NCI-H82 treated with DMSO at 0.1 percent for 48 hours (cell line): Measurements from ENCODE around the gene SCART1.
"Not testable (repeated sequence)": the region's sequence is repeated elsewhere in the genome, so short reads cannot be mapped to it uniquely, and the experiment has no call there.

Experiments used
- DNase-seq: peaks from one replicate; lab custom pipeline; 2025; ENCODE audit not compliant: unreplicated experiment; lab: John Stamatoyannopoulos, UW

SCART1 gene

DNA sequence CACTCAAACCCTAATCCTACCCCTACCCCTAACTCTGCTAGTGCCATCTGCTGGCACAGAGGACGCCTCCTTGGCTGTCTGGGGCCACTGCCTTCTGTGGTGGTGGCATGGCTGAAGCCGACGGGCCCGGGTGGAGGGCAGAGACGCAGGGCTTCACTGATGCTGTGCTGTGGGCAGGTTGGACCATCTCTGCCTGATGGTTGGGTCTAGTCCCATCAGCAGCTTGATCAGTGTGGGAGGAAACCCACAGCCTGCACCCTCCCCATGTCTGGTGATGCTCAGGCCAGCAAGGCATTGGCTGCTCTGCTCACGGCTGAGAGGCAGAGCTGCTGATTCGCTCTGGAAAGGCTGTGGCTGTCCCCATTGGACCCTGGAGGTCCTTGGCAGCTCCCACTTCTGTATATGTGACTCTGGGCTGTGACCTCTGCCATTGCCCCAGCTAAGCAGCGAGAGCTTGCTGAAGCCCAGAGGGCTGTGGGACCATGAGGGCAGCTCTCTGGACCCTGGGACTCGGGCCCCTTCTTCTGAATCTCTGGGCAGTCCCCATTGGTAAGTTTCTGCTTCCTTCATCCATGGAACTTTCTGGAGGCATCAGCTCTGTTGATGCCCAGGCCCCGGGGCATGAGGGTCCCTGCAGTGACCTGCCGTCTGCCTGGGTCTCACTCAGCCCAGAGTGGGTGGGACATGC is at the start of gene SCART1:
Gene SCART1 (plus strand): TSS at position 430 of the 688 bp plus-strand sequence. CDS start 53 bp downstream, at position 483.
- DNase-seq, result no peak

DNA sequence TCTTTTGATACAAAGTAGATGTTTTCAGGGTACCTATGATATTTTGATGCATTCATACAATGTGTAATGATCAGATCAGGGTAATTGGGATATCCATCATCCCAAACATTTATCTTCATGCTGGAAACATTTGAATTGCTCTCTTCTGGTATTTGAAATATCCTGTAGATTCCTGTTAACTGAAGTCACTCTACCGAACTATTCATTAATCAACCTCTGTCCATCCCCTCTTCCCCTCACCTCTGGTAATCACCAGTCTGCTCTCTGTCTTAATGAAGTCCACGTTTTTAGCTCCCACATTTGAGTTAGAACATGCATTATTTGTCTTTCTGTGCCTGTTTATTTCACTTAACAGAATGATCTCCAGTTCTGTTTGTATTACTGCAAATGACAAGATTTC is 48.5 kb upstream of the SCART1 start:
- no peak for DNase-seq

DNA sequence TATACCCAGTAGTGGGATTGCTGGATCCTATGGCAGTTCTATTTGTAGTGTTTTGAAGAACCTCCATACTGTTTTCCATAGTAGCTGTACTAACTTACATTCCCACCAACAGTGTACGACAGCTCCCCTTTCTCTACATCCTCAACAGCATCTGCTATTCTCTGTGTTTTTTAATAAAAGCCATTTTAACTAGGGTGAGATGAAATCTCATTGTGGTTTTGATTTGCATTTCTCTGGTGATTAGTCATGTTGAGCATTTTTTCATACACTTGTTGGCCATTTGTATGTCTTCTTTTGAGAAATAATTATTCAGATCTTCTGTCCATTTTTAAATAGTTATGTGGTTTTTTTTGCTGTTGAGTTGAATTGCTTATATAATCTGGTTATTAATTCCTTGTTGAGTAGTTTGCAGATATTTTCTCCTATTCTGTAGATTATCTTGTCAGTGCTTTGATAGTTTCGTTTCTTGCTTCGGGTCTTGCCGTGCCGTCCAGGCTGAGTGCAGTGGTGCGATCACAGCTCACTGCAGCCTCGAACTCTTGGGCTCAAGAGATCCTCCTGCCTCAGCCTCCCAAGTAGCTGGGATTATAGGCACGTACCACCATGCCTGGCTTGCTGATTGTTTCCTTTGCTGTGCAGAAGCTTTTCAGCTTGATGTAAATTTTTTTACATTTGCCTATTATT is 47.8 kb upstream of the SCART1 start:
- no peak for DNase-seq

DNA sequence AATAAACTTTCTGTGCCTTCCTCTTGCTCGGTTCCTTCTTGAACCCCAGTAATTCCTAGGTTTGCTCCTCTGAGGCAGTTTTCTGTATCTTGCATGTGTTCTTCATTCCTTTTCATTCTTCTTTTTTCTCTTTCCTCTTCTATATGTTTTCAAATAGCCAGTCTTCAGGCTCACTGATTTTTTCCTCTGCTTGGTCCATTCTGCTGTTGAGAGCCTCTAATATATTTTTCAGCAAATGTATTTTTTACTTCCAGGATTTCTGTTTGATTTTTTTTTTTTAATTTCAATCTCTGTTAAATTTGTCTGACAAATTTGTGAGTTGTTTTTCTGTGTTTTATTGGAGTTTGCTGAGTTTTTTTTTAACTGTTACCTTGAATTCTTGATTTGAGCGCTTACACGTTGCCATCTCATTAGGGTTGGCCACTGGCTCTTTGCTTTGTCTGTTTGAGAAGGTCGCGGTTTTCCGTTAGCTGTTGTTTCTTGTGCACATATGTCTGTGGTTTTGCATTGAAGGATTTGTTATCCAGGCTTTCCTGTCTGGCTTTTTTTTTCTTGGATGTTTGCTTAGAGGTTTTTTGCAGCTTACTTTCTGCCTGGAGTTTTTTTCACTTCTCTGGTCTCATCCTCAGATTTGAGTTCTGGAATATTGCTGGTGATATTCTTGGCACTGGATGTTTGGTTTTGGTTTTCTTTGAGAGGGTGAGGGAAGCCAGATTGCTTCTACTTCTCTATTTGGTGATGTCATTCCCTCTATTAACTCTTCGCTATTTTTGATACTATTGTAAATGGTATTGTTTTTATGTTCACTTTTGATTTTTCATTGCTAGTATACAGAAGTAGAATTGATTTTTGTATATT is 42.0 kb upstream of the SCART1 start:
- DNase-seq, result no peak

DNA sequence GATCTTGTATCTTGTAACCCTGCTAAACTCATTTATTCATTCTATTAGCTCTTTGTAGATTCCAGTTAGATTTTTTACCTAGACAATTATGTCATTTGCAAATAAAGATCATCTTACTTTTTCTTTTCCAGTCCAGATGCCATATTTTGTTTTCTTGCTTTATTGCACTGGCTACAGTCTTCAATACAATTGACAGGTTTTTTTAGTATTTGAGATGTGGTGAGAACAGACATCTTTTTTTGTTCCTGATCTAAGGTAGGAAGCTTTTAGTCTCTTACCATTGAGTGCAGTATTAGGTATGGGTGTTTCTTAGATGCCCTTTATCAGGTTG is 41.4 kb upstream of the SCART1 start:
- DNase-seq, result no peak

GRCh38 chr10:133414401-133414800 is 39.3 kb upstream of the SCART1 start:
- not testable (repeated sequence) for DNase-seq

- DNase-seq, result no peak
These were observed 38.0 kb upstream of the SCART1 start for GRCh38 chr10:133415752-133416151.

DNA sequence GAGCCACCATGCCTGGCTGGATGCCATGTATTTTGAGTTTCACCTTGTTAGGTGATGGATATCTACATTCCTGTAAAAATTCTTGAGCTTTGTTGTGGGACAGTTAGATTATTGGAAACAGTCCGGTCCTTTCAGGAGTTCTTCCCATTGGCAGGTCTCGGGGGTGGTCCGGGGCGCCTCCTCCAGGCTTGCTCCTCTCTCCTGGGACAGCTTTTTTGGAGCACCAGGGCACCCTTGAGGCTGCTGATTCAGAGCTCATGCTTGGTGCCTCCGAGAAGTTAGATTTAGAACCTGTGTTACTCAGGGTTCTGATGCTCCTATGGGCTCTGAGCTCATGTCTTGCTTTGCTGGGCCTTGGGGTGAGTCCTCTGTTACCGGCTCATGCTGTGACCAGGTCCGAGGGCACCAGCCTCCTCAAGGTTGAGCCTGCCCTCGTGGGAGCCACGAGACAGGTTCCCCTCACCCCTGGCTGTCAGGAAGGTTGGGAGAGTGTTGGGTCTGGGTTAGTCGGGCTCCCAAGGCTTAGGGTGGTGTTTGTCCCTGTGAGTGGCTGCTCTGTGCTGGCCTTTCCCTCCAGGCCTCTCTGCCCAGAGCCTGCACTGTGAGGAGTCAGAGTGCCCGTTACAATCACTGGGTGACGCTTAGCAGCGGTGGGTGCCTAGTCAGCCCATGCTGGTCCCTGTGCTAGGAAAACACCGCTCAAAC is 35.3 kb upstream of the SCART1 start:
- no peak for DNase-seq

DNA sequence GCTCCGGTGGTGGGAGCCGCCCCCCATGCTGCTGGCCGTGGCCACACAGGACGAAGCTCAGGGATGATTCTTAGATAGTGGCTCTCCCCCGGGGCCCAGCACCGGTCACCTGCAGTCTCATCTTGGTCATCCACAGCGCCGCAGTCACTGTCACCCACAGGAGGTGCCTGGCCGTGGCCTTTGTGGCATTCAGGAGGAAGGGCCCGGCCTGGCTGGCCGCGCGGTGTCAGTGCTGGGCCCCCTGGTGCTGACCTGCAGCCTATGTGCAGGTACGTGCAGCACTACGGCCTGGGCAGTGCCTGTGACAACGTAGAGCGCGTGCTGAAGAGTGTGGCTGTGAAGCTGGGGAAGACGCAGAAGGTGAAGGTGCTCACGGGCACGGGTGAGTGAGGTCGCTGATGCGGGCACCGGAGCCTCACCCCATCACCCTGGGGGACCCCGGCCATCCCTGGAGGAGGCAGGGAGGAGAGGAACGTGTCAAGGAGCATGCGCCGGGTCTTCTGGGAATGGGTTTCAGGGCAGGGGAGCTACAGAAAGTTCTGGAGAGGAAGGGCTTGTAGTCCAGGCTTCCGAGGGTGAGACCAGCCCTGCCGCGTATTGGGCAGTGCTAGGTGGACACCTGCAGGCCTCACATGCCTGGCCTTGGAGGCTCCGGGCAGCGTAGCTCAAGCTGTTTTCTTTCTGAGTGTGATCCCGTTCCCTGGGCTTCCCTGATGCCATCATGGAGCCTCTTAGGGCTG is 34.4 kb upstream of the SCART1 start:
- no peak for DNase-seq

DNA sequence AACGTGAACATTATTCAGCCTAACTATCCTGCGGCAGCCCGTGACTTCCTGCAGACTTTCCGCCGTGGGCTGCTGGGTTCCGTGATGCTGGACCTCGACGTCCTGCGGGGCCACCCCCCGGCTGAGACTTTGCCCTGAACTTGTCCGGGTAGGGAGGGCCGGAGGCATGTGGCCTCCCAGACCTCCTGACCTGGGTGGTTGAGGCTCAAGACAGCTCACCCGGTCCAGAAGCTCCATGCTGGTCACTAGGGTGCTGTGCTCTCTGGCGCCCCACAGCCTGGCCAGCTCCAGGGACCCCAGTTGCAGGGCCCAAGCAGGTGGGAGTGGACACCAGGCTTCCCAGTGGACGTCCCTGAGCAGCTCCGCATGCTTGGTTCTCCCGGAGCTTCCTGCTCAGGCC is 33.7 kb upstream of the SCART1 start:
- DNase-seq, result no peak

GRCh38 chr10:133420579-133420978 is 33.2 kb upstream of the SCART1 start:
- DNase-seq, result no peak

DNA sequence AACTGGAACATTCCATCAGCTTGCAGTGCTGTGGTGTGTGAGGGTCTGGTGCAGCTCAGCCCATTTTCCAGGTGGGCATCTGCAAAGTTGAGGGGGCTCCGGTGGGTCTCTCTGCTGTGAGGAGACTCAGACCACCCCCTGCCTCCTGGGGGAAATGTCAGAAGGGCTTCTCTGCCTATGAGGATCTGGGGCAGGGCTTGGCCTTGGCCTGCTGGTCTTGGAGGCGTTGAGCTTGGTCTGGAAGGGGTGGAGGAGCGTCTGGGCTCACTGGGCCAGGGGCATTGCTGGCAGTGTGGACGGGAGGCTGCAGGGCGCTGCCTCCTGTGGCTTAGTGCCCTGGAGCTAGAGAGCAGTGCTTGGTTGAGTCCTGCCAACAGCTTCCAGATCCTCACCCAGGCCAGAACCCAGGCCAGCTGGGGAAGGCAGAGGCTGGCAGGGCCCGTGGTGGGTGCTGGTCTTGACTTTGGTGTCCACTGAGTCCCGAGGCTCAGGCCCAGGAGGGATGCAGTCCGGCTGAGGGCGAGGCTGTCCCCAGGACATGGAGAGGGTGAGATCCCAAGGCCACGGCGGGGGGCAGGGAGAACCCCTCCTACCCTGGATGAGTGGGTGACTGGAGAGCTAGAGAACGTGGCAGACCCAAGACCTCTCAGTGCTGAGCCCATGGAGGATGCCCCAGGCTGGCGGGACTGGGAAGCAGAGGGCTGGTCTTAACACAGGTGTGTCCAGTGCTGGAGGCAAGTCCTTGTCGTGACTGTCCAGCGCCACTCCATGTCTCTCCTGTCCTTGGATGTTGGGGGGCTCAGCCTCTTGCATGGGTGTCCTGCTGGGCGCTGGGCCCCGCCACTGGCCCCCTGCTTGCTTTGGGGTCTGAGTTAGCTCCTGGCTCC is 32.2 kb upstream of the SCART1 start:
- DNase-seq, result no peak

GRCh38 chr10:133422223-133422806 is 31.4 kb upstream of the SCART1 start:
- DNase-seq, result no peak

GRCh38 chr10:133422807-133423771 is 30.7 kb upstream of the SCART1 start:
- no peak for DNase-seq

- DNase-seq, result not testable (repeated sequence)
These were observed 29.6 kb upstream of the SCART1 start for GRCh38 chr10:133424102-133424501.

DNA sequence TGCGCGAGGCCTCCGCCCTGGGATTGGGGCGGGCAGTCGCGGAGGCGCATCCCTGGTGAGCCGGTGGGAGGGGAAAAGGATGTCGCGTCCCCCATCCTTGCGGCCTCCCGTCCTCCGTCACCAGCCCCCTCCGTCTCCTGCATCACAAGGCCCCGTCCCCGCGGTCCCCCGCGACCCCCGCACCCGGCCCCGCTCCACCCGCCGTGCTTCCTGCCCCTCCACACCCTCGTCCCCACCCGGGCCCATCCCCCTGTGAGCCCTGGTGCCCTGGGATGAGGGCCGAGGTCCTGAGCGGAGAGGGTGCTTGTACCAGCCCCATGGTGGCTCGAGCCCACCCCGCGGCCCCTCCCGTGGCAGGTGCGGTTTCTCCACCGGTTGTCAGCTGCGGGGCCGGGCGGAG is 29.1 kb upstream of the SCART1 start, which contains the start of gene SPRN:
Gene SPRN (minus strand): TSS at position 25 of the 400 bp plus-strand sequence. CDS start 944 bp downstream, outside the sequence.
- not testable (repeated sequence) for DNase-seq

- not testable (repeated sequence) for DNase-seq
These were observed 24.2 kb upstream of the SCART1 start for GRCh38 chr10:133429571-133429970.
